GM21367 (cell line): ENCODE data around the gene ZNF511.
A peak's percentile ranks its signal among the peaks of the same experiment; 100 is the strongest.

ENCODE experiments used
- ATAC-seq: cut with Tn5 transposase; IDR thresholded peaks from one replicate; pipeline ENCODE4 v1.9.1; 2021; ENCODE audit not compliant: unreplicated experiment

Gene ZNF511

DNA sequence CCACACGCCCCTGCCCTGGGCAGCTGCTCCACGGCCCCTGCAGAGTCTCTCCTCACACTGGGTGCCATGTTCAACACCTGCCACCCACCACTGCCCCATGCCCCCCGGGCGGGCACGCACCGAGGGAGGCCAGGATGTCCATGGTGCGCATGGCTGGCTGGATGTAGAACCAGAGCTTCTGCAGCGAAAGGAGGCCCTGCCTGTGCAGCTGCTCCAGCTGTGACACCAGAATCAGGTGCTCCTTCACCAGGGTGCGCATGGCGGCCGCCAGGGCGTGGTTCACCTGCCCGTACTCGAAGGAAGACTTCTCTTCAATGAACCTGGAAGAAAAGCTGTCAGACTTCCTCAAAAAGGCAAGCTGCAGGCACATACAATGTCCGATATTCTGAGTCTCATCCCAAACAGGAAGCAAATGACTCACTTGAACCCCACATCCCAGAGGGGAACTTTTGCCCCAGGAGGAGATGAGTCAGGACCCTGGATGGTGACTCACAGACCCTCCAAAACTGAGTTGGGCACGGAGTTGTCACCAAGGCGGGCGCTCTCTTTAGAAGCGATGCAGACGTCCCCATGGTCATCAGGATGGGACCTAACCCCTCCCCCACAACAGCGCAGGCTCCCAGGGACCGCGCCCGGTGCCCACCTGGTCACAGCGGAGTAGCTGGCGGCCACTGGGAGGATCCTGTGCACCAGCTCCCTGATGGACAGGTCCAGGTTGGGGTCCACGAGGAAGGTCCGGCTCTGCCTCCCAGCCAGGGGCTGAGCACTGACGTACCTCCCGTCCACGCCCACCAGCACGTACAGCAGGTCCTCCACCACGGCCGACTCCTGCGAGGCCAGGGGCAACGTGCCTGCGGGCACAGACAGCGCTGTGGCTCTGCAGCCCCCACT lies 15.6 kb upstream of the ZNF511 start:
- no peak for ATAC-seq

DNA sequence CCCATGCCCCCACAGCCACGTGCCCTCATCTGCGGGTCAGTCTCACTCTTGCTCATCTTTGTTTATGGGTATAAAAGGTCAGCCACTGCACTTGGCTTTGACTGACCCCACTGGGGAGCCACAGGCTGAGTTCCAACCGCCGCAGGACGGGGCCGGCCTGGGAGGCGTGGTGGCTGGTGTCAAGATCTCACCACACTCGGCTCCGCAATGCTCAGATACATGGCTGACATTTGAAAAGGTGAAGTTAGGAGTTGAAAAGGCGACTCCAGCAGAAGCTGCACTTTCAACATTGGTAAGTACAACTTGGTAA lies 14.9 kb upstream of the ZNF511 start:
- ATAC-seq: no peak

- ATAC-seq: no peak
Measured at GRCh38 chr10:133294189-133294588, 14.5 kb upstream of the ZNF511 start.

GRCh38 chr10:133295426-133296320 lies 13.0 kb upstream of the ZNF511 start:
- no peak for ATAC-seq

GRCh38 chr10:133297504-133297903 lies 11.2 kb upstream of the ZNF511 start:
- no peak for ATAC-seq

DNA sequence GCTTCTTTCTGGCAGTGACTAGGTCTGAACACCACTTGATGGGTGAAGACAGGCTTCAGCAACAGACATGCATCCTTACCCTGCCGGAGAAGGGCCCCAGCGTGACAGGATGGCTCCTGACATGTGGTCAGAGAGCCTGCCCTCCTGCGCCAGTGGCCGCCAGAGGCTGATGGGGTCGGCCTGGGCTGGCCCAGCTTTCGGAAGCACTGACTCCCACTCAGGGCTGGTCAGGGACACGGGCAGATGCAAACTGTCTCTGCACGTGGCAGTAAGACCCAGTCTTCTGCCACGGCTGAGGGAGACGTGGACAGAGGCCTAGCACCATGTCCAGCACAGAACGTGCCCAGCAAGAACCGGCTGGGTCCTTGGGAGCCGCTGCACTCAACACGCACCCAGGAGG lies 10.2 kb upstream of the ZNF511 start:
- no peak for ATAC-seq

- no peak for ATAC-seq
Measured at GRCh38 chr10:133299224-133299623, 9.5 kb upstream of the ZNF511 start.

DNA sequence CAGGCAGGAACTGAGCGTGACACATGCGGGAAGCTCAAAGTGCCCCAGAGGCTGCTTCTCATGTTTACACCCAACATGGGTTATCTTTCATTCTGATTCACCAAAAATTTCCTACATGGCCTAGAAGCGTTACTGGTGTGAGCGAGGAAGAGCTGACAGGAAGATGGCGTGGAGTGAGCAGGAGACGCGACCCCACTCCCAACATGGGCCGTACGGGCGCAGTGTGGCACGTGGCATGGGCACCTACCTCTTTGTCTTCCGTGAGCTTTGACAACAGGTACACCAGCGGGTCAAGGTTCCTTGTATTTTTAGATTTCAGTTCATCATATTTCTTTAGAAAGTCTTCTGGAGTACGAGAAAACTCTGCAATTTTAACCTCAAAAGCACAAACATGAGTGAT lies 9.0 kb upstream of the ZNF511 start:
- ATAC-seq: no peak

DNA sequence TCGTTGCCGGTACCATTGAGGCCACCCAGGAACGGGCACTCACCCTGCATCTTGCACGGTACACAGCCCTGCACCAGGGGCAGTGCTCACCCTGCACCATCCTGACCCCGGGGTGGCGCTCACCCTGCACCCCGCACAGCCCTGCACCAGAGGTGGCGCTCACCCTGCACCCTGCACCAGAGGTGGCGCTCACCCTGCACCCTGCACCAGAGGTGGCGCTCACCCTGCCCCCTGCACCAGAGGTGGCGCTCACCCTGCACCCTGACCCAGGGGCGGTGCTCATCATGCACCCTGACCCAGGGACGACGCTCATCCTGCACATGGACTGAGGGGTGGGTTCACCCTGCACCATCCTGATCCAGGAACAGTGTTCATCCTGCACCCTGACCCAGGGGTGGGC lies 6.5 kb upstream of the ZNF511 start:
- no peak for ATAC-seq

- no peak for ATAC-seq
Measured at GRCh38 chr10:133303206-133303605, 5.5 kb upstream of the ZNF511 start.

DNA sequence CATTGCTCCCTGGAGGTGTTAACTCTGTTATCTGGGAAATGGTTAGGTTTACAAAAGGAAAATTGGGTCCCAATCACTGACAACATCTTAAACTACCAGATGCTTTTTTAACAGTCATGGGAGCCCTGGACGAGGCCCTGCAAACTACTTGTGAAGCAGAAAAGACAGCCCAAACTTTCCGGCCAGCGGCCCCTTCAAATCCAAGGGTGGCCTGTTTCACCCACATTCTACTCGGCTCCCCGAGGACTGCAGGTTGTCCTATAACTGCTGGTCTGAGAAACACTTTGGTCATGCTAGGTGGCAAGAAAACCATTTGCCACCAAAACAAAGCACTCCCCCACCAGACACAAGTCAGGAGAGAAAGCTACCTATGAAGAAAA lies 2.6 kb upstream of the ZNF511 start:
- no peak for ATAC-seq

DNA sequence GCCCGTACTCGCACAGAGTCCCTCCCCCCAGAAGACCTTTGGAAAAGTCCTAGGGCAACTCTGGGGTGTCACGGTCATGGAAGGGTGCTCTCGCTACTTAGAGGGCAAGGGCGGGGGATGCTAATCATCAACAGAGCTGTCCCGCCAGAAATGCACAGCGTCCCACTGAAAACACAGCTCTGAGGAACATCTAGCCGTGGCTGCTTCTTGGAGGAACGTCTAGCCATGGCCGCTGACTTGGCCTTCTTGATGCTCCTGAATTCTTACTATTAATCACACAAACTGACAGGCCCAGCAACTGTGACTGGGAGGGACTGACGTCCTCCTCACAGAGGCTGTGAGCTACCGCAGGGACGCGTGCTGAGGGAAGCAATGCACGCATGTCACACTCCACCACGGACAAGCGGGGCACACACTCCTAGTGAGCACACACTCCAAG lies 1.8 kb upstream of the ZNF511 start:
- ATAC-seq: no peak

GRCh38 chr10:133307776-133308420 lies 816 bp upstream of the ZNF511 start:
- ATAC-seq: peak; percentile 49

- ATAC-seq: peak; percentile 60
Measured at GRCh38 chr10:133309100-133309719, 496 bp downstream of the ZNF511 start.

DNA sequence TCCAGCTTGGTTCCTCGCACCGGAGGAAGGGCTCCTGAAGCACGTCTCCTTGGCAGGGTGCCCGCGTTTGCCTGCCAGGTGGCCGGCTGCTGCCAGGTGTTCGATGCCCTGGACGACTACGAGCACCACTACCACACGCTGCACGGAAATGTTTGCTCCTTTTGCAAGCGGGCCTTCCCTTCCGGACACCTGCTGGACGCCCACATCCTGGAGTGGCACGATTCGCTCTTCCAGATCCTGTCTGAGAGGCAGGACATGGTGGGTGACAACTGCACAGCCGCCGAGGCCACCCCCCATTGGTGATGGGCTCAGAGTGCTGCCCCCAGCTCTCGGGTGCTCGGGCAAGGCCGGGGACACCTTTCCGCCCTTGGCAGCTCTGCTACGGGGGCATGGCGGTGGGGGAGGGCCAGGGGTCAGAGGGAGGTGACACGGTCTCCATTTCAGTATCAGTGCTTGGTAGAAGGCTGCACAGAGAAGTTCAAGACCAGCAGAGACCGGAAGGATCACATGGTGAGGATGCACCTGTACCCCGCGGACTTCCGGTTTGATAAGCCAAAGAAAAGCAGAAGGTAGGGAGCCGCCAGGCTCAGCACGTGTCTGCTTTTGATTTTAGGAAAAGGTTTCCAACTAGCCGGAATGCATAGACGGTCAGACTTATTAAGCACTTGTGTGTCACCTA lies 1.1 kb downstream of the ZNF511 start:
- no peak for ATAC-seq

- ATAC-seq: no peak
Measured at GRCh38 chr10:133310399-133310755, 1.7 kb downstream of the ZNF511 start.

GRCh38 chr10:133310789-133311188 lies 2.1 kb downstream of the ZNF511 start:
- ATAC-seq: no peak

DNA sequence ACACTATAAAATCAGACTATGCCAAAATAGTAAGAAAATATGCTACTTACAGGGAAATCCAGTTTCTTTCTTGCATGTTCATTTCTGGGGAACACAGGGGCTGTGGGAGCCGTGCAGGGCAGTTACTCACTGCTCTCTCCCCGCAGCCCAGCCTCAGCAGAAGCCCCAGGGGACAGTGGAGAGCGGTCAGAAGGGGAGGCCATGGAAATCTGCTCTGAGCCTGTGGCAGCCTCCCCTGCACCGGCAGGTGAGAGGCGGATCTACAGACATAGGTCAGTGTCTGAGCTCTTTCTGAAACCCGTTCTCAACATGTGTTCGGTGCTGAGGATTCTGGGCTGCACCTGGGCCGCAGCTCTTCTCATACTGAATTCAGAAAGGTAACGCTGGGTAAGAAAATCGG lies 2.9 kb downstream of the ZNF511 start:
- ATAC-seq: no peak

DNA sequence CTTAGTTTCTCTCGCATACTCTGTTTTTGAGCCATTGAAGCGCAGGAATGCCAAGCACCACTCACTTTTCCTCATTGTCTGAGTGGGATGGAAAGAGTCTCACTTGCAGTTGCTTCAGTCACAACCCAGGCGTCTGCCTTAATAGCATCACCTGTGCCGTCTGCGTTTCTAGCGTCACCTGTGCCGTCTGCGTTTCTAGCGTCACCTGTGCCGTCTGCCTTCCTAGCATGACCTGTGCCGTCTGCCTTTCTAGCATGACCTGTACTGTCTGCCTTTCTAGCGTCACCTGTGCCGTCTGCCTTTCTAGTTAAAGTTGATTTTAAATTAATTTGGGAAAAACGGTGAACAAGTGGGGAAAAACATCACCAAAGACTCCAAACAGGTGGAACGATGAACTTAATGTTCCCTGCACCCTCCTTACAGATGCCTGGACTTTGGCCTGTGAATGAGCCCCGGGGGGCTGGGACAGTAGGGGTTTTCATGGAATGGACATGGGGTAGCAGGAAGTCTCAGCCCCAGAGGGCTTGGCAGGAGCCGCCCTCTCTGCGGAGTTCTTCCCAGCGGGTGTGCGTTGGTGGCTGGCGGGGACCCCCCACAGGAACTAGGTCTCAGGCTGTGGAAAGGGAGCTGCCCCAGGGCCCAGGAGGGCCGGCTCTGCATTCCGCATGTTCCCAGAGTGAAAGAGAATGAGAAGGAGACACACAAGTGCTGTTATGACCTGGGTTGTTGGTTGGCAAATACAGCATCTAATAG lies 3.5 kb downstream of the ZNF511 start:
- no peak for ATAC-seq

- ATAC-seq: no peak
Measured at GRCh38 chr10:133312769-133313145, 4.0 kb downstream of the ZNF511 start.
